DMS79 treated with DMSO at 0.1 percent for 48 hours (cell line): ENCODE results near the gene PAPSS2.
"Not testable (repeated sequence)": the region's sequence is repeated elsewhere in the genome, so short reads cannot be mapped to it uniquely, and the experiment has no call there.

ENCODE experiments used
- DNase-seq: peaks from one replicate; lab custom pipeline; 2025; lab: John Stamatoyannopoulos, UW

Gene PAPSS2

DNA sequence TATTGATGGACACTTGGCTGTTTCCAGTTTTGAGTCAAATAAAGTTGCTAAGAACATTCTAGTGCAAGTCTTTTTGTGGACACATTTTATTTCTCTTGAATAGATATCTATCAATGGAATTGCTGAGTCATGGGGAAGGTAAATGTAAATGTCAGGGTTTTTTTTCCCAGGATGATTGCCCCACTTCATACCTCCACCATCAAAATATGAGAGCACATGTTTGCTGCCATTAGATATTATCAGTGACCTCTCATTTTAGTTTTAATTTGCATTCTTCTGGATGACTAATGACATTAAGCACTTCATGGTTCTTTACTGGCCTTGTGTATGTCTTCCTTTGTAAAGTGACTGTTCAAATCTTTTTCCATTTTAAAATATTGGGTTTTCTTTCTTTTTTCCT, 45.7 kb downstream of the PAPSS2 start:
- no peak for DNase-seq

DNA sequence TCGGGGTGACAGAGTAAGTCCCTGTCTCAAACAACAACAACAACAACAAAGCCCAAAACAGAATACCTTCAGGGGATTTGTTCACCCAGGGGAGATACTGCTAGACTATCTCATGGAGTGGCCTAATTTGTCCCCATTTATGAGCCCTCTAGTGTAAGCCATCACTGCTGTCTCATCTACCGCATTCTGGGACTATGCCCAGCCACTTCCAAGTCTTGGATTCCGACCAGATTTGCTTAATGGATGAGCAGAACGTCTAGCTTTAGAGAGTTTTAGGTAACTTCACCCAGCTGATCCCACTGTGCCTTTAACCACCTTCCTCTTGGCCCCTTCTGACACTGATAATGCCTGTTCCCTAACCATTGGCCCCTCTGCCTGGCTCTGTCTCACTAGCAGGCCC, 47.1 kb downstream of the PAPSS2 start:
- no peak for DNase-seq

DNA sequence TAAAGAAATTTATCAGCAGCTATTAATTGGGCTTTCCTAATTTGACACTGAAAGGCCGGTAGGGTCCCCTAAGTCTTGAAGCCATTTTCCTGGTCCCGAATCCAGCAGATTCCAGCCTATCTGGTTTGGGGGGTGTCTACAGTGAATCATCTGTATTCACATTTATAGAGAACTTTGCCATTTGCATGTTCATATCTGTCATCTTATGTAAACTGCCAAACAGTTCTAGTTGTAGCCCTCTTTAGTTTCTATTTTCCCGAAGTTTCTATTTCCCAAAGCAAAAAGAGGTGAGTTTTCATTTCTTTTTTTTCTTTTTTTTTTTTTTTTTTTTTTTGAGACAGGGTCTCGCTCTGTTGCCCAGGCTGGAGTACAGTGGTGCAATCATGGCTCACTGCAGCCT, 47.6 kb downstream of the PAPSS2 start:
- DNase-seq = no peak

DNA sequence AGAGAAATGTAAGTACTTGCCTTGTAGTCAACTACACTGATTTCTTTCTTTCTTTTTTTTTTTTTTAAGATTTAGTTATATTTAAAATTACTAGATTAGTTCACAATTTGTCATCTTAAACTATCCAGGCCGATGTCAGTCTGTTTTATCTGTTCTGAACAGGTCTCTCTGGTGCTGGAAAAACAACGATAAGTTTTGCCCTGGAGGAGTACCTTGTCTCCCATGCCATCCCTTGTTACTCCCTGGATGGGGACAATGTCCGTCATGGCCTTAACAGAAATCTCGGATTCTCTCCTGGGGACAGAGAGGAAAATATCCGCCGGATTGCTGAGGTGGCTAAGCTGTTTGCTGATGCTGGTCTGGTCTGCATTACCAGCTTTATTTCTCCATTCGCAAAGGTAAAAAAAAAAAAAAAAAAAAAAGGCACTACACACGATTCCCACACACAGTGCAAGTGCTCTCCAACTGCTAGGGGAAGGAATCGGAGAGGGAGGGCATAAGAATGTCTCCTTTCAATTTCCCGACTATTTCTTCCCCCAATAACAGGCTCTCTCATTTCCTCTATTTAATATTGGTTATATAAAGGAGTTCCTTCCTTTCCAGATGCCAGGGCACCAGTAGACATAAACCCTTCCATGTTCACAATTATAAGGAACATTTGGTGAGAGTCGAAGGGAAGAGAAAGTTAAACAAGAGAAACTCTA, 53.4 kb downstream of the PAPSS2 start:
- DNase-seq = no peak

DNA sequence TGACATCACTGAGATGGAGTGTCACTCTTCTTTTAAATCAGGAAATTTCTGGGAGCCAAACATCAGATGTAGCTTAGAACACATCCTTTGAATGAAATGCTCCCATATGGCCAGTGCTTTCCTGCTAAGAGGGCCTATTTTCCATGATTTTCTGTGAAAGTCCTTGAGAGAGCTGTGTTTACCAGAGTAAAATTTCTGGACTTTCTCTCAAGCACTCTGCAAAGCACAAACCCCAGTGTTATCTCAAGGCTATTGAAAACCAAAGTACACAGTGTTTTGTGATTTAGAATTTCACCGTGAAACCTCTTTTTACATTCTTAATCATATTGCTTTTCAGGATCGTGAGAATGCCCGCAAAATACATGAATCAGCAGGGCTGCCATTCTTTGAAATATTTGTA, 54.0 kb downstream of the PAPSS2 start:
- no peak for DNase-seq

DNA sequence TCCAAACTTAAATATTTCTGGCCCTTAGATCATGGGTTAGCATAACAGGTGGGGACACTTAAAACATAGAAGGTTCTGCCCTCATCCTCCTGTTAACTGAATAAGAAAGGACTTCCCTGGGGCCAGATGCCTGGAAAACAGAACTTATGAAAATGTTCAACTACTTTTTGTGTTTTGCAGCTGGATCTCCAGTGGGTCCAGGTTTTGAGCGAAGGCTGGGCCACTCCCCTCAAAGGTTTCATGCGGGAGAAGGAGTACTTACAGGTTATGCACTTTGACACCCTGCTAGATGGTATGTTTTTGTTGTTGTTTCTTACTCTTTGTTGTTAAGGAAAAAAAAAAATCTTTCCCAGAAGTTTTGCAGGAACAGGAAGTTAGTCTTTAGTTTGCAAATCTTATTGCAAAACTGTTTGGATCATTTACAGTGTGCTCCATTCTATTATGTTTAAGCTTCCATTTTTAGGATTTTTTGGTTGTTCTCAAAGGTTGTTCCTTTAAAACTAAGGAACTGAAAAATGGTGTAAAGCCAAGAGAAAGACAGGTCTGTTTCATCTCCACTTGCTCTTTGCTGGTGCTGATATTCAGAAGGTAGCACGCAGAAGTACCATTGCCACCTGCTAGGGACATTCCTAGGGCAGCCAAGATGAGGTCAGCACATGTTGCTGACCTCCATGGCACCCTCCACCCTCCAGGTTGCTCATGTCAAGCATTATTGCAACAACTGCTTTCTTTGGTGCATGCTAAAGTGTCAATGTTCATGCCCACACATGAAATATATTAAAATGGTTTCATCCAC, 56.1 kb downstream of the PAPSS2 start:
- no peak for DNase-seq

DNA sequence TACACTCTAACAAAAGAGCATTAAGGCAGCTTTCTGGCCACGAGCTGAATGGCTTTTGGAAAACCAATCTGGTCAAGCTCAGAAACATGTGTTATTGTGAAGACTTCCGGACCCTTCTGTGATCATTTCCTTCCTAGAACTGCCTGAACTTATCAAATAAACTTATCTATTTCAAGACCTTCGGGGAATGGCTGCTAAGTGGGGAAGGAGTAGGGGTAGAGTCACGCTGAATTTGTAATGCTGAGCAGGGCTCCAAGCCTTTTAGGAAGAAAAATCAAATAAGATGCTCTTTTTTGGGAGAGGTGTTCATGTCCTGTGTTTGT, 56.6 kb downstream of the PAPSS2 start:
- no peak for DNase-seq

DNA sequence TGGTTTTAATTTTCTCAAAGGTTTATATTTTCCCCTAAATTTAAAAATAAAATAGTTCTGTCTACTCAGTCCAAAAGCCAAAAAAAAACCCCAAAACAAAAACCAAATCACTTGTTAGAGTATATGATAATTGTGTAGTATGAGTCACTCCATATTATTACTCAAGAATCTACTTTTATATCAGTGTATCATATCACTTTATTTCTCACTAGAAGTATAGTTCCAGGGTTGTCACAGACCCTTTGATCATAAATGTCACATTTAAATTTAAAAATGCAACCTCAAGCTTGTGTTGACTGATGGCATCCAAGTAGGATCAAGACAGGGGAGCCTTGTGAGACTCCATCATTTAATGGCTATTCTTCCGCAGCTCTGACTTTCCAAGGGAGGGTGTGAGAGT, 61.0 kb downstream of the PAPSS2 start:
- no peak for DNase-seq

DNA sequence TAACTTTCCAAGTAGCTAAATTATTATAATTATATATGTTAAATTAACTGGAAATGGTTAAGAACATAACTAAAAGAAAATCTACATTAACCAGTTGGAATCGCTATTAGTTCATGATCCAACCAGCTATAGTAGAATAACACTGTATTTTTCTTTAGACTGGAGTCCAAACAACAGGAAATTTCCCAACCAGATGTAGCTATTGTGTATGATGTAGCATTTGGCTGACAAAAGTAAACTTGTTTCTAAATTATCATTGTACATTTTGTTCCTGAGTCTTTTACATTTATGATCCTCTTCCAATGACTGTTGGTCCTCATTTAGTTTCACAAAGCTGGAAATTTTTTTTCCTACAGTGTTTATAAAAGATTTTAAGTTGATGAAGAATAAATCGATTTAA, 62.1 kb downstream of the PAPSS2 start:
- DNase-seq = no peak

DNA sequence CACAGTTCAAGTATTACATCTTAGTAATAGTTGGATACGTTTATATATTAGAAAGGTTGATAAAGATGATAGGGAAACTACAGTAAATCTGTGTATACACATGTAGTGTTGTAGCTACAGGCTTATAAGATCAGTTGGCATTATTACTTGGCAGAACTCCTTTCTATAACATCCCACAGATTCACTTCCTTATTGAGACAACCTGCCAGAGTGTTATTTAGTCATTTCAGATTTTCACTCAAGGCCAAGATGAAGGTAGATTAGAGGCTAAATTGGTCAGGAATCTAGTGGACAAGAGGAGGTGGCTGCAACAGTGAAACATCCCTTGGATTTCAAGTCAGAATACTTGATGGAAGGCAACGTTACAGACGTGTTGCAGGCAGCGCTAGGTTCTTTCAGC, 63.0 kb downstream of the PAPSS2 start:
- no peak for DNase-seq

DNA sequence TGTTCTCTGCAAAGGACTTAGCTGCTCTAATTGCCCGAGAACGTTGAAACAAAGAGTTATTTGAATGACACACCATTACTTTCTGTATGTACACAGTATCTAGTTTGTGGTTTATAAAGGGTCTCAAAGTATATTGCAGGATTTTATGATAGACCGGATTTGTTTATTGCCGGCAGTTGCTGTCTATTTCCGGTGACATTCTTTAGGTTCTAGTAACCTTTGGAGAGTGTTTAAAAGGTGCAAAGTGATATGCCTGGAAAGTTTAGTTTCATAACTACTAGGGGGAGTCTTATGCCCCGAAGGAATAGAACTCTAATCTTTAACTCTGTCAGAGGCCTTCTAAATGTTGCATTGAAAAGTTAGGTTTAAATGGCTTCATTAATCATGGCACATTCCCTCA, 63.8 kb downstream of the PAPSS2 start:
- DNase-seq = no peak

DNA sequence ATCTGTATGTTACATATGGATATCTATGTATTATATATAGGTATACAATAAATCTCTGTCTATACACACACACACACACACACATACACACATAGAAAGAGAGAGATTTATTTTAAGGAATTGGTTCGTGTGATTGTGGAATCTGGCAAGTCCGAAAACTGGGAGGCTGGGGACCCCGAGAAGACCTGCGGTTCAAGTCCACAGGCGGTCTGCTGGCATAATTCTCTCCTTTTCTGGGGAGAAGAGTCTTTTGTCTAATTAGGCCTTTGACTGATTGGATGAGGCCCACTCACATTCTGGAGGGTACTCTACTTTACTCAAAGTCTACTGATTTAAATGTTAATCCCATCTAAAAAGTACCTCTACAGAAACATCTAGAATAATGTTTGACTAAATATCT, 65.1 kb downstream of the PAPSS2 start:
- DNase-seq = no peak

DNA sequence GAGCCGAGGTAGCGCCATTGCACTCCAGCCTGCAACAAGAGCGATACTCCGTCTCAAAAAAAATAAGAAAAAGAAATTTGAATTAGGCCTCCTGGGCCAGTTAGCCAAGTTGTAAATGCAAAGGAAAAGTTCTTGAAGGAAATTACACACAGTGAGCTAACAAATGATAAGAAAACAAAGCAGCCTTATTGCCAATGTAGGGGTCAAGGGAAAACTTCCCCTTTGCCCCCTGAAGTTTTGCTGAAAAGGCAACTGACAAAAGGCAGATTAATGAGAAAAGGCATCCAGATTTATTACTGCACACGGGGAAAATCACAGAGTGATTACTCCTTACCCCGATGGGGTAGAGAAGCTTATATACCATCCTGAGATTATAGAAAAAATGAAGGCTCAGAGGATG, 70.3 kb downstream of the PAPSS2 start:
- DNase-seq = no peak

DNA sequence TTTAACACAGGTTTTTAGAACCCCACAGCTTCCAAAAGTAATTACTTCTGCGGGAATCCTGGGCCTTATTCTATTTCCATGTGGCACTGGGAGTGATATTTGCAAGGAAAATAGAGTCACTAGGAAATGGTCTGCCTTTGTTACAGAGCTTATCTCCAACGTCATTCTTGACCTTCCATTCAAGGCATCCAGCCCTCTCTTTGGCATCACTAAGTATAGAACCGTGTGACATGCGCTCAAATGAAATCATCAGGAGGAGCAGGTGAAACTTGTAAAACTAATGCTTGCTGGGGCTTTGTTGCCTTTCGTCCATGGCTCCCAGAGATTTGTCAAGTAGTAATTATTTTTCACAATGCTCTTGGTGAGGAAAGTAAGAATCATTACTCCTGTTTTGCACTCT, 73.4 kb downstream of the PAPSS2 start:
- no peak for DNase-seq

DNA sequence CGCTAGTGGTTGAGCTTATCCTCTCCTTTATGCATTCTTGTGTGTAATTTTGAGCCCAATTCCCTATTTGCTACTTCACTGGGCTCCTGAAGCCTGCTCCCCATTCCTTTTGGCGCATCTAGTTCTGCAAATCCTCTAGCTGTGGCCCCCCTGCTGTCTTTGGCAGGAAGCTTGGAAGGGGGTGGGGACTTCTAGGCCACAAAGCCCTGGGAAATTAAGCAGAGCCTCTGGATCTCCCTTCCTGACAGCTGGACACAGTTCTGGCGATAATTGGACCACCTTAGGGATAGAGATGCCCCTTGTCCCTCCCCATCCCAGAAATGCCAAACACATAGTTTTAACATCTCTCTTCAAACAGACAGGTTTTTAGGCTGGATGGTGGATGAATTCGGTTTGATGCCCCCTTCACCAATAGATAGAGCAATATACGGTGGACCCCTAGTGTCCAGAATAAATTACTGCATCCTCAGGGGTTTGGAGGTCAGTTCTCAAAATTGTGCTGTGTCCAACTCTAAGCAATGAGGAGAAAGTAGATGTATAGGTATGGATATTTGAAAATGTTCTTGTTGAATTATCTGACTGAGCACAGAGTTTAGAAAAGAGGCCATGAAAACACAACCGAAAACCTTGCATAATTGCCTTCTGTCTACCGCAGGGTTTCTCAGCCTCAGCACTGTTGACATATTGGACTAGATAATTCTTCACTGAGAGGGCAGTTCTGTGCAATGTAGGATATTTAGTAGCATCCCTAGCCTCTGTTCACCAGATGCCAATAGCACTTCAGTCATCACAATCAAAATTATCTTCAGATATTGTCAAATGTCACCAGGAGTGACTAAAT, 75.5 kb downstream of the PAPSS2 start:
- DNase-seq = no peak

DNA sequence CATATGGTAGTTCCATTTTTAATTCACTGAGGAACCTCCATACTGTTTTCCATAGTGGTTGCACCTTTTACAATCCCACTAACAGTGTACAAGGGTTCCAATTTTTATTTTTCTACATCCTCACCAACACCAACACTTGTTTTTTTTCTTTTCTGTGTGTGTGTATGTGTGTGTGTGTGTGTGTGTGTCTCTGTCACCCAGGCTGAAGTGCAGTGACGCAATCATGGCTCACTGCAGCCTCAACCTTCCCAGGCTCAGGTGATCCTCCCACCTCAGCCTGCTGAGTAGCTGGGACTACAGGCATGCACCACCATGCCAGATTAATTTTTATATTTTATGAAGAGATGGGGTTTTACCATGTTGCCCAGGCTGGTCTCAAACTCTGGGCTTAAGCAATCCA, 78.6 kb downstream of the PAPSS2 start:
- not testable (repeated sequence) for DNase-seq

DNA sequence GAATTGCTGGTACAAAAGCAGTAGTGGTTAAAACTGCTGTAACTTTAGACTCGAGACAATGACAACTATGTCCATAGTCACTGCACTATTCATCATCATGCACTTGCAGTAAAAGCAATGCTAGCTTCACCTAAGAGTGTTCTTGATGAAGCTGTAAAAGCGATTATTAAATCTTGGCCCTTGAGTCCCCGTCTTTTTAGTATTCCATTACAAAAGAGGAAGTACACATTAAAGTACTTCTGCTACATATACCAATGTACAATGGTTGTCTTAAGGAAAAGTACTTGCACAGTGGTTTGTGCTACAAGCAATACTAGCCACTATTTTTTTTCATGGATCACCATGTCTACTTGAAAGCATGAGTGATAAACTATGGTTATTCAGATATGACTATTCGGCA, 80.0 kb downstream of the PAPSS2 start:
- DNase-seq = no peak

DNA sequence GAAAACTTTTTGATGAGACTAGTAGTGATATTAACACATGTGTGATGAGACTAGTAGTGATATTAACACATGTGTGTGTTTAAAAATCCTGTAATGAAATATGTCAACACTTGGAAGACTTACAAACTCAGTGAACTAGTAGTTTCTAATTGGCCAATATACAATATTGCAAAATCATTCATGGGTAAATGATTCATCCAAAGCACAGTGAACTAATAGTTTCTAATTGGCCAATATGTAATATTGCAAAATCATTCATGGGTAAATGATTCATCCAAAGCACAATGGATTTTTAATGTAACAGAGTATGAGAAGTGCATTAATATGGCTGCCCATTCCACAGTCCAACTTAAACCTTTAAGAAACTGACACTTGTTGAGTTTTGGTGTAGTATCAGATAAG, 80.6 kb downstream of the PAPSS2 start:
- no peak for DNase-seq

DNA sequence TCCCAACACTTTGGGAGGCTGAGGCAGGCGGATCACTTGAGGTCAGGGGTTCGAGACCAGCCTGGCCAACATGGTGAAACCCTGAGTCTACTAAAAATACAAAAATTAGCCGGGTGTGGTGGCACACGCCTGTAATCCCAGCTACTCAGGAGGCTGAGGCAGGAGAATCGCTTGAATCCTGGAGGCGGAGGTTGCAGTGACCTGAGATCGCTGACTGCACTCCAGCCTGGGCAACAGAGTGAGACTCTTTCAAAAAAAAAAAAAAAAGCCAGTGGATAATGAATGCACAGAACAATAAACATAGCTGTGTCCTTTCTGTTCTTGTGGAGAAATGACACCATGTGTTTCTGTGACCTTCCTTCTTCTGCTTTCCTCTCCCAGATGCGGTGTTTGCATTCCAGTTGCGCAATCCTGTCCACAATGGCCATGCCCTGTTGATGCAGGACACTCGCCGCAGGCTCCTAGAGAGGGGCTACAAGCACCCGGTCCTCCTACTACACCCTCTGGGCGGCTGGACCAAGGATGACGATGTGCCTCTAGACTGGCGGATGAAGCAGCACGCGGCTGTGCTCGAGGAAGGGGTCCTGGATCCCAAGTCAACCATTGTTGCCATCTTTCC, 83.4 kb downstream of the PAPSS2 start:
- not testable (repeated sequence) for DNase-seq

DNA sequence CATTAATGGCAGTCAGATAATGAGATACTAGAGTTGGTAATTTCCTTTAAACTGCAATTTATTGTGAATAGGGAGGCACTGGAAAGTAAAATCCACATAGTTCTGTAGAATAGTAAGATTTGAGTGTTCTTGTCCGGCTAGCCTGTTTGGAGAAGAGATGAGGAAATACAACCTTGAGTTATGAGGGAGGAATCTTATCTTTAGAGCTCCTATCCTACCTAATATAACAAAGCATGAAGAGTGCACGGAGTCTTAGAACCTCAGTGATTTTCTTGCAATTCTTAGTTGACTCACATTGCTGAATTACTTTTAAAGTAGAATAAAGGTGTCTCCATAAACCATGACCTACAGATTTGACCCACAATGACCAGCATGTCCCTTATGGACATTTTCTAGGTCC, 84.9 kb downstream of the PAPSS2 start:
- DNase-seq = no peak

DNA sequence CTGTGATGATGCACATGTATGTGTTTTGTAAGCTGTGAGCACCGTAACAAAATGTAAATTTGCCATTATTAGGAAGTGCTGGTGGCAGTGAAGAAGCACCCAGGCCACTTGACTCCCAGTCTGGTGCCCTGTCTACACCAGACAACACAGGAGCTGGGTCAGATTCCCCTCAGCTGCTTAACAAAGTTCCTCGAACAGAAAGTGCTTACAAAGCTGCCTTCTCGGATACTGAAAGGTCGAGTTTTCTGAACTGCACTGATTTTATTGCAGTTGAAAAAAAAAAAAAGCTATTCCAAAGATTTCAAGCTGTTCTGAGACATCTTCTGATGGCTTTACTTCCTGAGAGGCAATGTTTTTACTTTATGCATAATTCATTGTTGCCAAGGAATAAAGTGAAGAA, 87.2 kb downstream of the PAPSS2 start:
- no peak for DNase-seq

DNA sequence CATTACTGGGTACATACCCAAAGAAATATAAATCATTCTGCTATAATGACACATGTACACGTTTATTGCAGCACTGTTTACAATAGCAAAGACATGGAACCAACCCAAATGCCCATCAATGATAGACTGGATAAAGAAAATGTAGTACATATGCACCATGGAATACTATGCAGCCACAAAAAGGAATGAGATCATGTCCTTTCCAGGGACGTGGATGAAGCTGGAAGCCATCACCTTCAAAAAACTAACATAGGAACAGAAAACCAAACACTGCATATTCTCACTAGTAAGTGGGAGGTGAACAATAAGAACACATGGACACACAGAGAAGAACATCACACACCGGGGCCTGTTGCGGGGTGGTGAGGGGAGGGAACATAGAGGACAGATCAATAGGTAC, 88.6 kb downstream of the PAPSS2 start:
- not testable (repeated sequence) for DNase-seq
